KMS-11 (cell line): ENCODE results near the gene PTGFRN.

Experiments used
- H2AFZ ChIP-seq: fragments of 200-600 bp; sonication (generic); 2 replicates; pipeline ENCODE4 v1.6.1; 2016; ENCODE audit warnings: antibody characterized with exemption, mixed run types, low read depth
- H3K27ac ChIP-seq: fragments of 200-600 bp; sonication (generic); 2 replicates; pipeline ENCODE4 v1.6.1; 2016; ENCODE audit warnings: mild to moderate bottlenecking, mixed run types
- H3K27me3 ChIP-seq: fragments of 200-600 bp; sonication (generic); 2 replicates; pipeline ENCODE4 v1.6.1; 2017; ENCODE audit warnings: mild to moderate bottlenecking, low read depth, mixed run types, moderate library complexity; ENCODE audit not compliant: insufficient read depth
- H3K36me3 ChIP-seq: fragments of 200-600 bp; sonication (generic); 2 replicates; pipeline ENCODE4 v1.6.1; 2017; ENCODE audit warnings: mild to moderate bottlenecking, mixed run types; ENCODE audit not compliant: insufficient read depth
- H3K4me1 ChIP-seq: fragments of 200-600 bp; sonication (generic); 2 replicates; pipeline ENCODE4 v1.6.1; 2016; ENCODE audit warnings: mild to moderate bottlenecking, low read depth, mixed run types; ENCODE audit not compliant: poor library complexity, severe bottlenecking
- H3K4me2 ChIP-seq: fragments of 200-600 bp; sonication (generic); 2 replicates; pipeline ENCODE4 v1.7.0; 2016; ENCODE audit warnings: mild to moderate bottlenecking, mixed run types
- H3K4me3 ChIP-seq: fragments of 200-600 bp; sonication (generic); IDR thresholded peaks from 2 replicates; pipeline ENCODE4 v1.6.1; 2017; ENCODE audit warnings: low read depth, low read length, mixed read lengths; ENCODE audit not compliant: insufficient read depth
- H3K79me2 ChIP-seq: fragments of 200-600 bp; sonication (generic); 2 replicates; pipeline ENCODE4 v1.6.1; 2016; ENCODE audit warnings: low read depth, mixed run types; ENCODE audit not compliant: insufficient read depth
- H3K9ac ChIP-seq: fragments of 200-600 bp; sonication (generic); 2 replicates; pipeline ENCODE4 v1.6.1; 2016; ENCODE audit warnings: mild to moderate bottlenecking, mixed run types
- H4K20me1 ChIP-seq: fragments of 200-600 bp; sonication (generic); 2 replicates; pipeline ENCODE4 v1.6.1; 2016; ENCODE audit warnings: mild to moderate bottlenecking, mixed run types; ENCODE audit not compliant: insufficient read depth
- CTCF ChIP-seq: fragments of 200-600 bp; sonication (generic); conservative IDR thresholded peaks from 2 replicates; pipeline ENCODE4 v1.6.1; 2017; ENCODE audit warnings: low read depth, mild to moderate bottlenecking, antibody characterized with exemption, low read length, moderate library complexity, mixed read lengths

Gene PTGFRN

GRCh38 chr1:116944613-116945012, 34.9 kb downstream of the PTGFRN start:
- H2AFZ ChIP-seq = no peak overlapping the region
- no peak overlapping the region for H3K9ac ChIP-seq
- H3K27me3 ChIP-seq = no peaks in the 10 kb centered on the region
- H3K27ac ChIP-seq = no peak overlapping the region
- H3K36me3 ChIP-seq = no peaks in the 10 kb centered on the region
- no peaks in the 10 kb centered on the region for H4K20me1 ChIP-seq
- no peaks in the 10 kb centered on the region for H3K4me1 ChIP-seq
- no peak overlapping the region for H3K4me2 ChIP-seq
- no peak overlapping the region for H3K4me3 ChIP-seq
- TF ChIP-seq CTCF = no peak
- H3K79me2 ChIP-seq = no peaks in the 10 kb centered on the region

- Histone ChIP-seq H4K20me1 (no peaks in the 10 kb centered on the region), H2AFZ (no peak overlapping the region), H3K79me2 (no peaks in the 10 kb centered on the region), H3K27me3 (no peaks in the 10 kb centered on the region), H3K27ac (no peak overlapping the region), H3K4me2 (no peak overlapping the region), H3K36me3 (no peaks in the 10 kb centered on the region), H3K4me3 (no peak overlapping the region), H3K9ac (no peak overlapping the region), H3K4me1 (no peaks in the 10 kb centered on the region)
- no peak for TF ChIP-seq CTCF
Measured at GRCh38 chr1:116945421-116945820, 35.7 kb downstream of the PTGFRN start.

- no peak overlapping the region for H3K4me2 ChIP-seq
- no peak overlapping the region for H2AFZ ChIP-seq
- no peaks in the 10 kb centered on the region for H4K20me1 ChIP-seq
- H3K9ac ChIP-seq = no peak overlapping the region
- no peak for TF ChIP-seq CTCF
- no peaks in the 10 kb centered on the region for H3K36me3 ChIP-seq
- H3K27me3 ChIP-seq = no peaks in the 10 kb centered on the region
- no peaks in the 10 kb centered on the region for H3K4me1 ChIP-seq
- H3K27ac ChIP-seq = no peak overlapping the region
- no peak overlapping the region for H3K4me3 ChIP-seq
- no peaks in the 10 kb centered on the region for H3K79me2 ChIP-seq
Measured at GRCh38 chr1:116945996-116946395, 36.3 kb downstream of the PTGFRN start.

- Histone ChIP-seq H3K4me1 (no peaks in the 10 kb centered on the region), H3K27ac (no peak overlapping the region), H2AFZ (no peak overlapping the region), H3K27me3 (no peaks in the 10 kb centered on the region), H3K36me3 (no peaks in the 10 kb centered on the region), H3K79me2 (no peaks in the 10 kb centered on the region), H3K4me3 (no peak overlapping the region), H3K9ac (no peak overlapping the region), H3K4me2 (no peak overlapping the region), H4K20me1 (no peaks in the 10 kb centered on the region)
- TF ChIP-seq CTCF = no peak
Measured at GRCh38 chr1:116947092-116947860, 37.6 kb downstream of the PTGFRN start.
